ENCODE data around the gene CNTNAP5.

The CNTNAP5 gene

DNA sequence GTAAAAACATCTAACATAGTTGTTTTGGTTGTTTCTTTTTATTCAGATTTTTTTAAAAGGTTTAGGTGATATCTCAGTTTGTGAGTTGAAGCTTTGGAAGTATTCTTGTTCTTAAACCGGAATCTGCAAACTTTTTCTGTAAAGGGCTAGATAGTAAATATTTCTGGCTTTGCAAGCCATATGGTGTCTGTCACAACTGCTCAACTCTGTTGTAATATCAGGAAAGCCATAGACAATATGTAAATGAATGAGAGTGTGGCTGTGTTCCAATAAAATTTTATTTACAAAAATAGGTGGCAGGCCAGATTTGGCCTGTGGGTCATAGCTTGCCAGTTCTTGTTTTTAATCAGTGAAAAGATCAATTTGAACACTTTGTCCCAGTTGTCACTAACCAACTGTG is 134.1 kb downstream of the CNTNAP5 start:
- no peak for DNase-seq (ENCODE audit: low spot score)

DNA sequence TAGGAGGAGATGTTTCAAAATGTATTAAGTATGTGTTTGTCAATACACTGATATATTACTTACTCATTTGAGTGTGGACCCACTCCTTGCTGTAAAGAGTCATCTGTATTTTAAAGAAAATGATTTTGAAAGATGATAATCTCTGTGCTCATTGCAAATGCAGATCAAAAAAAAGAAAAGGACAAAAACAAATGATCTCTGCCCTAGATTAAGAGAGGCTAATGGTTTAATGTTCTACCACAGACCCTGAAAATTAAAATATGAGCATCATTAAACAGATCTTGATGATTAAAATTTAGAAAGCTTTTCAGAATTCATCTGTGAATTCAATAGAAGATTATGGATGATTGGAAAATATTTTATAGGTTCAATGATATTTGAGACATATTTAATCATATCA is 136.5 kb downstream of the CNTNAP5 start:
- DNase-seq (ENCODE audit: low spot score), result no peak

DNA sequence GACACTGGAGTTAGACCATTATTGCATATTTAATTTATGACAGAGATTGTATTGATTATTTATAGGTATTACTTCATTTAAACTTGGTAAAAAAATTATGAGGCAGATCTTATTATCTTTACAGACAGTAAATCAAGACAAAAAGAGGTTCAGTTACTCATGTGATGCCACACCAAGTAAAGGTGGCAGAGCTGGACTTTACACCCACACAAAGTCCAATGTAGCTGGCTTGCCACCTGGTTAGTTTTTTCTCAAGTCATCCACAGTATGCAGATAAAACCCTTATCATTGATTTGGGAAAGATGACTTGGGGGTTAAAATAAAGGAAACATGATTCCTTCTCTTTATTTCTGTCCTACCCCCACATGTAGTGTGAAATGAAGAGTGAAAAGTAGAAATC is 137.2 kb downstream of the CNTNAP5 start:
- DNase-seq (ENCODE audit: low spot score), result no peak

DNA sequence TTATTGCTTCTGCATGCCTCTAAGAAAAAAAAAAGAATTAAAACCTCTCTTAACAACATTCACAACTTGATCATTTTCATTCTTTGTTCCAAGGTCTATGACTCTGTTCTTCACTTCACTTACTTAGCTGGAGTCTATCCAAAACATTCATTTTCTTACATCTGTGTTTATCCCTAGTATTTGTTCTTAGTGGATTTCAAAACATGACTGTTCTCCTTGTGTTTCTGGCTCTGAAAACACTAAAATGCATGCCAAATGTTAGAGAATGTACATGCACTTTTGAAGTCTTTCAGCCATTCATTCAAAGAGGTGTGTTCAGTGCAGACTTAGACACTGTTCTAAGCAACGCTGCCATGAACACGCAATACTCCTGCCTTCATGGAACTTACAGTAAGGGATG is 138.8 kb downstream of the CNTNAP5 start:
- no peak for DNase-seq (ENCODE audit: low spot score)

DNA sequence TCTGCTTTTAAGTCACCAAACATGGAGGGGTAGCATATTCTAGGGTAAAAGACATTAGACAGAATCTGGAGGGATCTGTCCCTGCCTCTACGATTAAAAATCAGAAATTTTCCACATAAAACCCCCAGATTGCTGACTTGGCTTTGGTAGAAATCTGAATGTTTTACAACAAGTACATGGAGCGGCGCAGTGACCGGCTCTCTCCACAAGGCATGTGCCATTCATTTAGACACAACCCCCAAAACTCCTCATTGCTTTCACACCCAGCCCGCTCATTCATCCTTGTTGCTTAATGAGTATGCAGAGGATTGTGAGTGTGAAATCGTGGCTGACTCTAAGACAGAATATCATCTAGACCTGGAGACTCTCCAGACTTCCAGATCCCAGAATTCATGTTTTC is 140.6 kb downstream of the CNTNAP5 start:
- DNase-seq (ENCODE audit: low spot score), result no peak

DNA sequence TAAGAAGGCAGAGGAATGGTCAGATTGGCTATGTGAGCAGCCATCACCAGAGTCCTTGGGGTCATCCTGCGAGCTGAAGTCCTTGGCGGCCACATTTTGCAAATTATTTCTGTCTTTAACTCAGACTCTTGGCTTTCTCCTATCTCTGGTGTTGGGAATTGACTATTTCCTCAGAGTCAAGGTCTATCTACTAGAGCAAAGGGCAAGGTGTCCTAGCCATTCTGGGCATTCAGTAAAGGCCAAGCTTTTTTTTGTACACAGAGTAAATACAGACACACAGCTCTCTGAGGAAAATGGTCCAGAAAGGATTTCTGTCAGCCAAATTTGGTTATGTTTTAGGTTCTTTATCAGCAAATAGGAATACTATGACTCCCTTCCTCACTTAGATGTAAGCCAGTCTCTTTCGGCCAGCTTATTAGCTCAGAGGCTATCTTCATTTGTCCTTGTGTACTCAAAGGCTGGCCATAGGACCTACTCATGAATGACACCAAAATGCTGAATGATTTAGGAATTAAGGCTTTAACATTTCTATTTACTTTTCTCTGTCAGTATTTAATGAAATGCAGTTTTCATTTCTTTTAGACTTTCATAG is 146.5 kb downstream of the CNTNAP5 start:
- DNase-seq (ENCODE audit: low spot score), result no peak

DNA sequence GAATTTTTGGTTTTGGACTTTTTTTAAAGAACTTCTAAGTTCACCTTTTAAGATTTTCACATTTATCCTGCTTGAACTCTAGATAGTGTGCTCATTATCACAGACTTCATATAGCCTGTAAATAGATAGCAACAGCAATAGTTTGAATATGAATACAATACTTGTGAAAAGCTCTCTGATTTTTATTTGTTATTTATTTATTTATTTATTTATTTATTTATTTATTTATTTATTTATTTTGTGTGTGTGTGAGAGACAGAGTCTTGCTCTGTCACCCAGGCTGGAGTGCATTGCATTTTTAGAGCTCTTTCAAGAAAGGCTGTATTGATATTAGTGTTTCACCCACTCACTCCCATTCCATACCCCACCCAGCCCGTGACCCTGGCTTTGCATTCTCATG is 153.6 kb downstream of the CNTNAP5 start:
- DNase-seq (ENCODE audit: low spot score), result no peak

DNA sequence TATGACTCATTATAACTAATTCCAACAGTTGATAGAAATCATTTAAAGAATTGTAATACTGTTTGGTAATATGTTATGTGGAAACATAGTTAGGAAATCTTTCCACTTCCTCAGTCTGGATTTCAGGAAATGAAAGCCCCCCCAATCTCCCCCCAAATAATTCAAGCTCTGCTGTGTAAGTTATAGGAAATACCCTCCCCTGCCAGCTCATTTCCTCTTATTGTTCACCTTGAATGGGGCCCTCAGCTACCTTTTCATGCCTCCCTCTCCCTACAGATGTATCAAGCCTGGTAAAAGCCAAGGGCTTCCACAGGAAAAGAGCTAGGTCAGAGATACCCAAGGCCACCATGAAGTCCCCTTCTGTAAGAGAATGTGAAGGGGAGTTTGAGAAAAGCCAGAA is 155.5 kb downstream of the CNTNAP5 start:
- no peak for DNase-seq (ENCODE audit: low spot score)

DNA sequence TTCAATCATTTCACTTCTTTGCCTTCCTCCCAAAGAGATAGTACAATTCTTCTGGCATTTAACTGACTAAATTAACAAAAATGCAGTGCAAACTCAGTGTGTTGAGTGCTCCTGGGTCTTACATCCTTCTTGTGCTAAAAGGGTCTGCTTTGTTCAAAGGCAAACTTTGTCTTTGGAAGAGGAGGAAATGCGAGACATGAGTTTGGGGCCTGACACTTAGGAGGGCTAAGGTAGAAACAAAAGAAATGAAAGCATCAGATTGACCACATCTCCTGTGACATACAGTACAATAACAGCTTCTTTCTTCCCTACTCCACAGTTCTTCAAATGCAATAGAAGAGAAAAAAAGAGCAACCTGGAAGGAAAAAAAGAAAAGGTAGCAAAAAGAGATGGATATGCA is 161.7 kb downstream of the CNTNAP5 start:
- no peak for DNase-seq (ENCODE audit: low spot score)

DNA sequence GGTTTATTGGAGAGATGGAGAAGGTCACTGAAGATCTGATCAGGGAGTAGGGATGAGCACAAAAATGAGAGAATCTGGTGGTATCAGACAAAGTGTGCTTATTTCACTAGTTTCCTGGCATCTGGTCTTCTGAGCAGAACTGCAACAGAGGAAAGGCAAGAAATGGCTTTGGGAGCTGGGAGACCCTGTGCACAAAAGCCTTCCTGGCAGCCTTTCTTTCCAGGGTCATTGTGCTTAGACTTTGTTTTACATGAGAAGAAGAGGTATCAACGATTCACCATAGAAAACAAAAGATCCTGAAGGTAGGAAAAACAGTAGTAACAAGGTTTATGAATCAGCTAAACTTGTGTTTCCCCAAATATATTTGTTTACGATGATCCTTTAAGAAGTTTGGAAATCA is 162.9 kb downstream of the CNTNAP5 start:
- no peak for DNase-seq (ENCODE audit: low spot score)

DNA sequence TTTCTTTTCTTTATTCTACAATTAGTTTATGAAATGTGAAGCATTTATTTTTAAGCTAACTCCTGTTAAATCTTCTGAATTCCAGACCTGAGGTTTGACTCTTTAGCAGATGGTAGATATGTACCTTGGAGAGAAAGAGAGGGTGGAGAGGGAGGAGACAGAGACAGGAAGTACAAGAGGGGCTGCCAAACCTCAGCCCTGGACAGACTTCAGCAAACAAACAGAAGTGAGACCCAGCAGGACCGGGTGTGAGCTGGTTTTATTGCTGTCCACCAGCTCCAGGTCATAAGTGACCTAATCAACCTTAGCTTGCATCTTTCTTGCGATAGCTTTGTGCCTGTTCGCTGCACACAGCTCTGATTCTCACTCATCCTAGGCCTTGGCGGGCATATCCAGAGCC is 168.6 kb downstream of the CNTNAP5 start:
- DNase-seq (ENCODE audit: low spot score), result no peak

DNA sequence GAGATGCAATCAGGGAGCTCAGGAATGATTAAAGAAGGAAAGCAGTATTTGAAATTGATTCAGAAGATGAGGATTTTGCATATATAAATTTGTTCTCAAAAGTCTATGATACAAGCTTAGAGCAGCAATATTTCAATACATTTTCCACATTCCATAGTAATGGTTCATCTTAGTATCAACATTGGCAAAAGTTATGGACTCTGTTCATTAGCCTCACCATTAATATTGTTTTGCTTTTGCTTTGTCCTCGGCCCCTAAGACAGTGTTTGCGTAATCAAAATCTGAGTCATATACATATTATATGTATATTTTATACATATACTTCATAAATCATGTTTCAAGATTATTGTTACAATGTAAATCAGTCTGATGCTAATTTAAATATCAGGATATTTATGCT is 176.6 kb downstream of the CNTNAP5 start:
- no peak for DNase-seq (ENCODE audit: low spot score)

DNA sequence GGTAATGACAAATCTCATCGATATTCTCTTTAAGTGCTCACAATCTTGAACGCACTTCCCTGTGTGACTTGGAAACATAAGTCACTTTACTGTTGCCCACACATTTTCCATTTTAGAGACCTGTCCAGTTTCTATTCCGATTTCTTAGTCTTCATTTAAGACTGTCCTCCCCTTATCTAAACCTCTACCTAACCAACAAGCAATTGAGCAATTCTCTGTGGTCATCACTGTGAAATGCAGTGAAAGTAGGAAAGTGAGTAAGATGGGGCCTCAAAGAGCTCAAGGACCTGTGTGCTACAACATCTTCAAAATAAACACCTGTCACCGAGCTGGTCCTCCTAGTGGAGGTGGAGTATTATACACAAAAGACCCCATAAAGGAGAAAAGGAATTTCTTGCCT is 184.4 kb downstream of the CNTNAP5 start:
- no peak for DNase-seq (ENCODE audit: low spot score)

DNA sequence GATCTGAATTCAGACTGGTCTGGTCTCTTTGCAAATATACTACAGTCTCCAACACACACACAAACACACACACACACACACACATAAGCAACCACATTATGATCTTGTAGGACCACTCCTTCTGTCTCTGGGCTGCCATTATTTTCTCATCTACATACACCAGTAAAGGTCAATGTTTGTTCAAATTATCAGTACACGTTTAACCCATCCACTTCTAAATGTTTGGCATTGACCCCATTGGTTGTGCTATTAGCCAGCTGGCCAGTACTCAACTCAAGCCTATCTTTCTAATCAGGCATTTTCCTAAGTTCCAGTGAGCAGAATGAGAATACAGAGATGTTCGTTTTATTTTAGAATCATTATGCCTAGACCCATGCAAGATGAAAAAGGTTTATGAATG is 186.4 kb downstream of the CNTNAP5 start:
- no peak for DNase-seq (ENCODE audit: low spot score)

DNA sequence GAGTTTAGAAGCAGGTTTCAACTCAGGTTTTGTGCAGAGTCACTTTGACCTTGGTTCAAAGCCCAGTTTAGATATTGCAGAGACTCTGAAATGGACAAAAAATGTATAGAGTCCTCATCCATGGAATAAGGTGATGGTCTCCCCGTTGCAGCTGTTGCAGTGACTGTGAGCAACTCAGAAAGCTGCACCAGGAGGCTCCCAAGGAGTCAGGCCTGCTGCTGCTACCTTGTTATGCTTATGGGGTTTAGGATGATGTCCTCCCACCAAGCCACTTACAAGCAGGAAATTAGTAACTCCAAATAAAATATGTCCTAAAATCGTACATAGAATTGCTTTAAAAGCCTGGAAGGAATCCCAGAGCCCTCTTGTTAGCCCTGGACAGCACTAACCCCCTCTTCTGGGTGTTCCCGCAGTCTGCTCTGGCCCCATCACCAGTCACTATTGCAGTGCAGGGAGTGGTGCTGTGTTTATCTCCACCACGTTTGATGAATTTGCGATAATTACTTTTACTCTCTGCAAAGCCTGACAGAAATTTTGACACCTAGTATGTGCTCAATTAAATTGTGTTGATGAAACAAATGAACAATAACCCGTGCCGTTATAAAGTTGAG is 189.0 kb downstream of the CNTNAP5 start:
- DNase-seq (ENCODE audit: low spot score), result no peak

DNA sequence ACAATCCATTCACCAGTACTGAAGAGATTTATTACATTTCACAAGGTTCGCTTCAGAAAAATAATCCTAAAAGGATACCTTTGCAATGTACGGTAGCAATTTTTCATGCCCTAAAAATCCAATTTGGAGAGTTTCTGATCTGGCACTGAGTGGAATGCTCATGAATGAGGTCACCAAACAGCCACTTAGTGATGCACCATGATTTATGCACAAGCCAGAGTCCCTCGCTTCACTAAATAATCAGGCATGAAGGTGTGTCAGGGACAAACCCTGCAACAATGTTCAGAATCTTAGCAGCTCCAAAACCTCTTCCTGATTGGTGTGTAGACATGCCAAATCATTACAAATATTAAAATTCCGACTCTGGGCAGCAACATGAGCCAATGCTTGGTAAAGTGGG is 221.1 kb downstream of the CNTNAP5 start:
- no peak for DNase-seq (ENCODE audit: low spot score)

DNA sequence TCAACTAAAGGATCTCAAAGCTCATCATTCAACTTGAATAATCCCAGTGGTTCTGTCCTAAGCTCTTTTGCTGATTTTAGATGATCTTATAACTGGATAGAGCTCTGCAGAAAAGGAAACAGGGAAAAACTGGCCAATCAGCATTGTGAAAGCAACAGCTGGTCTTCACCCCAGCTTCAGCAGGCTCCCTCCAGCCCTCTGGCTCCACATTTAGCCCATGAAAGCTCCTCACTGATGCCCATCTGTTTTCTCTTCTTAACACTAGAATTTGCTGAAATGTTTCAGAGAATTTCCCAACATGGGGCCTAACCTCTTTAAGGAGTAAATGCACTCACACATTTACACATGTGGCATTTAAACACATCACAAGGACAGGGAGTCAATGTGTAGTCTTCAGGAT is 223.3 kb downstream of the CNTNAP5 start:
- no peak for DNase-seq (ENCODE audit: low spot score)

DNA sequence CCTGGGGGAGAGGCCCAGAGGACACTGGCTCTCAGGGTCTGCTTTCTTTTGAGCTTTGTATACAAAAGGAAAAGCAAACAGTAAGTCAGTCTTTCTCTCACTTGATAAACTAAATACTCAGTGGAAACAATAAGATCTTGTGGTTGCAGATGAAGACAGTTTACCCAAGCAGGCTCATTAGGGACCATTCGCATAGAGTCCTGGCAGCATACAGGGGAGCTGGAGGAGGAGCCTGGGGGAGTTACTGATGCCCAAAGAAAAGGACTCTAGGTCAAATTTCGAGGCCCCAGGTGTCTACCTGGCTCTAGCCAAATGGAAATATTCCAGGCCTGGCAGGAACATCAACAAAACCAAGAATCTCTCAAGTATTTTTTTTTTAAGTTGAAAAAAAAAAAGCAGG is 225.3 kb downstream of the CNTNAP5 start:
- no peak for DNase-seq (ENCODE audit: low spot score)

DNA sequence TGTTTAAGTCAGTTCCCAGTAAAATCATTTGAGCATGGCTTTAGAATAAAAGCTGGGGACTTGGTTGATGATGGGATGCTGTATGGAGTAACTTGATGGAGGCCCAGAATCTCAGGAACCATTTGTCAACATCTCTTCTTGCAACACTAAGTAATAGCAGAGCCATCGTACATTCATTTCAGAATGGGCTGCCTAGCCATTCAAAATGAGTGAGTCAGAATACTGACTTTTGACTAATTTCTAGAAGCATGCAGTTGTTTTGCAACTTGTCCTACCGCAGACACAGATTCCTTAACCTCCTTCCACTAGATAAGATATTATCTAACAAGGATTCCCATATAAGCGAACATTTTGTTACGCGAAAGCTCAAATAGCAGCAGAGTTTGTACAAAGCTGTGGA is 229.5 kb downstream of the CNTNAP5 start:
- no peak for DNase-seq (ENCODE audit: low spot score)

DNA sequence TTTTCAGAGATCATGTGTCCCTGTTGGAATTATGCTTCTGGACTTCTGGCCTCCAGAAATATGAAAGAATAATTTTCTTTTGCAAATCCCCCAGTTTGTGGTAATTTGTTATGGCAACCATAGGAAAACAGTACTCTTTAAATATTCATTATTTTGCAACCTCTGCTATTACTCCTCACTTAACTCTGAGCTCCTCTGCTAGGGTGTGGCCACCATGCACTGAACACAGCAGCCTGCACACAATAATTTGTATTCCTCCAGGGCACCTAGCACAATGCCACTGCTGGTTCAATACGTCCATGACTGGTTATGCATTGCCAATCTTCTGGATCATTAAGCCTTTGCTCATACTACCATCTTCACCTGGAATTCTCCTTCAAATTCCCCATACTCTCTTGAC is 232.0 kb downstream of the CNTNAP5 start:
- no peak for DNase-seq (ENCODE audit: low spot score)

DNA sequence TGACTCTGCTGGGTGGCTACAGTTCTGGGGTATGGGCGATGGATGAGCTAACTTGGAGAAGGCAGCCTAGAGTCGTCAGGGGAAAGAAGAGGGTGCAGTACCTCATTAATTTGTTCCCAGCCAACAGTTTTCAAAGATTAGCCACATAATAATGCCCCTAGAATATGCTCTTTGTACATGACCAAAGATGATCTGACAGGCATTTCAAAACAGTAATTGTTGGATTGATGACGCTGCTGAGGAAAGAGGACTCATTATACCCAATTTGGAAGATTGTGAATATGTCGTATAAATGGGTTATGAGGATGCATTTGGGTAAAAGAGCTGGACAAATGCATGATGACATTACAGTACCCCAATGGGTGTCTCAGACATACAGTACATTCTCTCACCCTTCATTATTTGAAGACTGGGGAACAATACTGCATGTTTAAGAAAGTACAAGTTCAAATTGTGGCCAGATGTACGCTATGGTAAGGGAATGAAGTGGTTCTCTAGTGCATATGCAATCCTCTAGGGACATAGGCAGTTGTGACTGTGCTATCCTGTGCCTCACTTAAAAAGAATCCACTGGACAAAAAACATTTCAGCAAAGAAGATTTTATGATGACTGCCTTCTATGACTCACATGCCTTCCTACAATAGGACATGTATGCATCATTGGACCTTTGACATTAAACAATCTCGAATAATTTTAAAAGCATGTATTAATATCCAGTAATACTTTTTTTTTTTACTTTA is 233.2 kb downstream of the CNTNAP5 start:
- DNase-seq (ENCODE audit: low spot score), result peak; percentile 56

DNA sequence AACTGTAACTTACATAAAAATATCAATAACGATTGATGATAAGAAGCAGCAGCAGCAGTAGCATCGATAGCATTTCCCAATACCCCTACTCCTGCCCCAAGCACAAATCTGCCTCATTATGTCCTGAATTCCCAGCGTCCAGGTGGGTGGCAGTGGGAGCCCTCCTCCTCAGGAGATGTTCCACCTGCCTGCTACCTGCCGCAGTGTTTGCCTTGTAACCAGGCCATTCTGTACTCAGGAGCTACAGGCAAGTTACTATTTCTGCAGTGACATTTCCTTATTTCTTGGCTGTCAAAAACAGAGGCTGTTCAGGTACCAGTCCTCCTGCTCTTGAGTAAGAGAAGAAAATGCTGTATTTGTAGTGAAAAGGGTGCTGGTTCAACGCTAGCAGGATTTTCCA is 236.4 kb downstream of the CNTNAP5 start:
- no peak for DNase-seq (ENCODE audit: low spot score)

DNA sequence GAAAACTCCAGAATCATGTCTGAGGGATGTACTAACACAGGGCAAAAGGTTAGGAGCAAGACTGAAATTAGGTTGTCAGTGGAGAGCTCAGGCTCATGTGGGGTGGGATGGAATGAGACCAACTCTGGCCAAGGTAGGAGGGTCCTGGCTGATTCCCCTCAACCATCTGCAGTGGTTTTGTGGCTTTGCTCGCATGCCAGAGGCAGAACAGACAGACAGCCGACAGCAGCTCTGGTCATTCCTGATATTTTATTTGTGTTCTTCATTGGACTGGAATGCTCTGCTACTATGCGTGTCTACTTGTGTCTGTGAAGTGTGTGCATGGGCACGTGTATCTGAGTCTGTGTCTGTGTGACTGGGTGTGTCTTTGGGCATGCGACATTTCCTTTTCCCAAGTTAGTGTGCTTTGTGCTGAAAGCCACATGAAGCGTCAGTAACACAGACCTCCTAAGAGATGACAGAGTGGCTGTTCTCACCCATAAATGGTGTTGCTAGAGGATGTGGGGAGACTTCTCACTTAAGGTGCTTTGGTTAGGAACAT is 239.5 kb downstream of the CNTNAP5 start:
- DNase-seq (ENCODE audit: low spot score), result no peak

DNA sequence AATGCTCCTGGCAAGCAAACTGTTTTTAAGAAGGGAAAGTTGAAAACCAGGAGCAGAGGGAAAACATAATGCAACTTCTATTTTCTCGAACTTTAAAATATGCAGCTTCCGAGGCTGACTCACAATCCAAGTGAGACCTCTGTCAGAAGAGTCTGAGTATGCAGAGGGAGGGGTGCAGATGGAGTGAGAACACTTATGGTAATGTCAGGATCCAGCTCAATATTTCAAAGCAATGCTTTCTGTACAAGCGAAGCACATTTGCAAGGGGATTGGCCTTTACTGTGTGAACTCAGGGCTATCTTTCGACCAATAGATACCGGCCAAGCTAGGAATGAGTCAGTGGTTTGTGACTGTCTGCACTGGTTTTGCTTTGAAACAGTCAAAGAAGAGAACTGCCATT is 242.7 kb downstream of the CNTNAP5 start:
- peak; percentile 65 for DNase-seq (ENCODE audit: low spot score)
